GM12878 (cell line): ENCODE measurements around the gene ZNF768. TPM values are rescaled to one million over a fixed set of nuclear protein-coding genes. Genes with fewer than 3 reads are reported as not detected.

ENCODE experiments used
- ATAC-seq: fragments of 200-7000 bp; cut with Tn5 transposase; 3 replicates; pipeline ENCODE4 v1.9.1; 2020; ENCODE audit warnings: mild to moderate bottlenecking, moderate library complexity
- BruUV-seq: library from RNA; stranded (reverse); fragments of 400-500 nt; replicated peaks from 2 replicates; lab custom pipeline; 2021; lab: Mats Ljungman, UMichigan
- CTCF ChIA-PET: fragments of 300-600 bp; sonication (Branson Sonifier 250); formaldehyde crosslinking; extraction: SDS; loops from one replicate; lab custom pipeline; 2021; ENCODE audit warnings: inconsistent platforms; lab: Yijun Ruan, JAX
- POLR2A ChIA-PET: fragments of 350-600 bp; formaldehyde crosslinking; extraction: SDS; loops from one replicate; lab custom pipeline; 2021; ENCODE audit warnings: inconsistent platforms; lab: Charles Lee
- RAD21 ChIA-PET: fragments of 300-600 bp; sonication (Branson Sonifier 250); formaldehyde crosslinking; loops from one replicate; lab custom pipeline; 2023; ENCODE audit warnings: antibody characterized with exemption; ENCODE audit not compliant: unreplicated experiment; lab: Charles Lee
- SMC1A ChIA-PET: fragments of 300-600 bp; sonication (Branson Sonifier 250); formaldehyde crosslinking; loops from one replicate; lab custom pipeline; 2023; ENCODE audit not compliant: unreplicated experiment, uncharacterized antibody; lab: Charles Lee
- DNase-seq: peaks from one replicate; pipeline ENCODE4 v3.0.0-alpha.2; 2011; ENCODE audit warnings: low read depth, low spot score
- FAIRE-seq: peaks from 3 replicates; lab custom pipeline; 2011; peaks lifted over from hg19 to GRCh38; lab: Jason Lieb, UNC
- H2AFZ ChIP-seq: 2 replicates; pipeline ENCODE4 v1.6.0; 2011; ENCODE audit warnings: low read depth, low read length, control low read depth; ENCODE audit not compliant: control insufficient read depth
- H3K27ac ChIP-seq: 2 replicates; pipeline ENCODE4 v1.5.1; 2011; ENCODE audit warnings: control low read depth; ENCODE audit not compliant: control insufficient read depth, insufficient read depth
- H3K27me3 ChIP-seq, 2 experiments: replicated peaks in 1 of 2; 2 replicates each; pipeline versions ENCODE4 v1.6.0 to v1.6.1; 2011; ENCODE audit warnings: low read length in 1 of 2; ENCODE audit not compliant: control insufficient read depth in 2 of 2, insufficient read depth in 2 of 2
- H3K36me3 ChIP-seq, 2 experiments: 2 replicates each; pipeline ENCODE4 v1.5.1; 2011; ENCODE audit warnings: low read length in 1 of 2; ENCODE audit not compliant: control insufficient read depth in 2 of 2, insufficient read depth in 2 of 2
- H3K4me1 ChIP-seq: 2 replicates; pipeline ENCODE4 v1.6.1; 2011; ENCODE audit warnings: mild to moderate bottlenecking, low read length, moderate library complexity, mixed read lengths; ENCODE audit not compliant: control insufficient read depth, insufficient read depth
- H3K4me2 ChIP-seq: 2 replicates; pipeline ENCODE4 v1.6.0; 2011; ENCODE audit warnings: control low read depth; ENCODE audit not compliant: control insufficient read depth, insufficient read depth
- H3K4me3 ChIP-seq: fragments of 200-600 bp; sonication (generic); 2 replicates; pipeline ENCODE4 v1.5.1; 2016
- H3K79me2 ChIP-seq: 2 replicates; pipeline ENCODE4 v1.6.0; 2011; ENCODE audit warnings: low read length; ENCODE audit not compliant: control insufficient read depth, insufficient read depth
- H3K9ac ChIP-seq: 2 replicates; pipeline ENCODE4 v1.8.0; 2011; ENCODE audit warnings: low read length, control low read depth, mixed read lengths; ENCODE audit not compliant: control insufficient read depth, insufficient read depth
- H3K9me3 ChIP-seq: replicated peaks from 3 replicates; pipeline ENCODE4 v1.5.1; 2011; ENCODE audit warnings: mild to moderate bottlenecking, low read length; ENCODE audit not compliant: control insufficient read depth, insufficient read depth
- H4K20me1 ChIP-seq: 2 replicates; pipeline ENCODE4 v1.6.0; 2011; ENCODE audit not compliant: control insufficient read depth, insufficient read depth
- ELK1 ChIP-seq: IDR thresholded peaks from 2 replicates; pipeline ENCODE4 v1.6.1; 2012; ENCODE audit warnings: low read depth, low read length, improper control_type of control experiment
- FOS ChIP-seq: IDR thresholded peaks from 3 replicates; pipeline ENCODE4 v1.6.1; 2011; ENCODE audit warnings: borderline replicate concordance; ENCODE audit not compliant: insufficient read length; ENCODE audit errors: extremely low read depth
- MYB ChIP-seq: fragments of 150-350 bp; IDR thresholded peaks from 2 replicates; pipeline ENCODE4 v1.6.1; 2014; ENCODE audit warnings: mild to moderate bottlenecking, low read depth, low read length, borderline replicate concordance
- NR2C1 ChIP-seq: fragments of 450-650 bp; IDR thresholded peaks from 2 replicates; pipeline ENCODE4 v1.6.1; 2017; ENCODE audit warnings: antibody characterized with exemption, mild to moderate bottlenecking, moderate library complexity
- PAX8 ChIP-seq: fragments of 450-650 bp; IDR thresholded peaks from 2 replicates; pipeline ENCODE4 v1.6.1; 2017; ENCODE audit warnings: mild to moderate bottlenecking, moderate library complexity
- RCOR1 ChIP-seq: conservative IDR thresholded peaks from 2 replicates; pipeline ENCODE4 v1.6.1; 2012; ENCODE audit warnings: low read depth, low read length, improper control_type of control experiment
- SP1 ChIP-seq: IDR thresholded peaks from one replicate; pipeline ENCODE4 v1.6.1; 2011; ENCODE audit warnings: low read depth, low read length
- SRF ChIP-seq, 2 experiments: IDR thresholded peaks; 2 replicates each; pipeline ENCODE4 v1.6.1; 2011; ENCODE audit warnings: low read depth in 2 of 2, low read length in 2 of 2, mild to moderate bottlenecking in 1 of 2, moderate library complexity in 1 of 2
- USF1 ChIP-seq: IDR thresholded peaks from 2 replicates; pipeline ENCODE4 v1.6.1; 2011; ENCODE audit warnings: borderline replicate concordance, low read depth, mild to moderate bottlenecking, moderate library complexity, mixed read lengths, low read length; ENCODE audit not compliant: insufficient read depth; ENCODE audit errors: extremely low read length
- ZNF622 ChIP-seq: fragments of 450-650 bp; IDR thresholded peaks from 2 replicates; pipeline ENCODE4 v1.6.1; 2017; ENCODE audit warnings: mild to moderate bottlenecking, inconsistent platforms
- WGBS: methylation state at CpG from one replicate; pipeline ENCODE4 v1.1.6; 2016; ENCODE audit warnings: low lambda C conversion rate; ENCODE audit not compliant: insufficient replicate concordance, insufficient coverage; ENCODE audit errors: missing lambda C conversion rate; 5-methylcytosine and 5-hydroxymethylcytosine counted together
- in situ Hi-C: fragments of 300-500 bp; cut with MboI; formaldehyde crosslinking; loops from 9 replicates; pipeline ENCODE4 v1.14.3; 2018; ENCODE audit warnings: mixed read lengths
- intact Hi-C: fragments of 100-400 bp; cut with micrococcal nuclease; formaldehyde crosslinking; loops from one replicate; pipeline ENCODE4 v1.14.2; 2022; ENCODE audit not compliant: unreplicated experiment
- polyA plus RNA-seq, 11 experiments: library from polyadenylated mRNA; depleted of rRNA in 4 of 11; unstranded in 6 of 11; stranded (reverse) in 5 of 11; fragments of >200 nt; fragmentation: Nextera tagmentation in 4 of 11; fragmentation: Illumina TruSeq in 1 of 11; extraction: Ambion mirVana in 4 of 11; extraction: Trizol in 1 of 11; gene quantifications; 1 replicate in 1 of 11; 2 replicates in 10 of 11; pipeline versions ENCODE4 v1.2.1 to v1.2.3, GENCODE V29; 2011 to 2016; ENCODE audit warnings: inconsistent platforms in 2 of 11, missing spikeins in 2 of 11, low read depth in 1 of 11
- total RNA-seq, 4 experiments: library from RNA; depleted of rRNA in 3 of 4; stranded (reverse); fragments of >200 nt in 3 of 4; fragmentation: Illumina TruSeq in 1 of 4; extraction: Trizol in 1 of 4; gene quantifications; 2 replicates each; pipeline versions ENCODE4 v1.2.1 to v1.2.3, GENCODE V29; 2013 to 2021

The ZNF768 gene
- total and polyA plus RNA-seq, 10 of the 15 experiments (the other 5 are each of a cell fraction or from before 2014, with no cell fraction given): 0.05 to 23.1 (median 9.1) TPM

- SMC1A ChIA-PET: interaction anchor here (1.1 to 1.8 kb wide), 3 partner anchors 8 to 113 kb away, joined by 3 to 6 read pairs (median 5); partner anchors contain the start of genes DCTPP1 and ZNF747
- CTCF ChIA-PET: no interaction called here
- POLR2A ChIA-PET: interaction anchor here (0.6 to 1.9 kb wide), 3 partner anchors 8 to 412 kb away, joined by 3 to 6 read pairs (median 3); no protein-coding TSS in a partner anchor
- intact Hi-C loops: no loop called here
- DNase-seq: no peak
- FAIRE-seq: no peak
- in situ Hi-C loops: no loop called here
- no peaks in the 10 kb centered on the region for H3K4me1 ChIP-seq
- no peak overlapping the region for H3K4me2 ChIP-seq
- WGBS: 76% methylated on average over 5 of the region's 5 CpGs
- H3K9ac ChIP-seq: no peak overlapping the region
- RAD21 ChIA-PET: interaction anchor here (1.8 kb wide), 1 partner anchor 15 kb away, joined by 4 read pairs; the partner anchor contains the start of gene ZNF764
- no peaks in the 10 kb centered on the region for H3K27me3 ChIP-seq
- no peaks in the 10 kb centered on the region for H3K79me2 ChIP-seq
- H3K27ac ChIP-seq: no peak overlapping the region
- H4K20me1 ChIP-seq: no peaks in the 10 kb centered on the region
- H2AFZ ChIP-seq: no peak overlapping the region
- TF ChIP-seq MYB: no peak
- TF ChIP-seq SP1: no peak
- no peaks in the 10 kb centered on the region for H3K9me3 ChIP-seq
- no peak for ATAC-seq
- H3K36me3 ChIP-seq: no peaks in the 10 kb centered on the region
- H3K4me3 ChIP-seq: no peak overlapping the region
- no TSS peak for BruUV-seq
Observed at GRCh38 chr16:30543067-30543466, 16.7 kb upstream of the ZNF768 start.

- SMC1A ChIA-PET: interaction anchor here (1.0 kb wide), 1 partner anchor 91 kb away, joined by 3 read pairs; no protein-coding TSS in a partner anchor
- Histone ChIP-seq H3K79me2 (no peaks in the 10 kb centered on the region), H2AFZ (no peak overlapping the region), H3K4me3 (no peak overlapping the region), H3K36me3 (no peaks in the 10 kb centered on the region), H3K27ac (no peak overlapping the region), H3K27me3 (no peaks in the 10 kb centered on the region), H4K20me1 (no peaks in the 10 kb centered on the region), H3K9me3 (no peaks in the 10 kb centered on the region), H3K4me2 (no peak overlapping the region), H3K4me1 (no peaks in the 10 kb centered on the region), H3K9ac (no peak overlapping the region)
- in situ Hi-C loops (no loop called here), intact Hi-C loops (no loop called here)
- ATAC-seq (no peak), DNase-seq (no peak), FAIRE-seq (no peak)
- no TSS peak for BruUV-seq
- WGBS: 87% methylated on average over 10 of the region's 10 CpGs
- POLR2A ChIA-PET: interaction anchor here (0.5 to 0.9 kb wide), 3 partner anchors 8 to 16 kb away, joined by 3 to 4 read pairs (median 3); no protein-coding TSS in a partner anchor
- RAD21 ChIA-PET: no interaction called here
- CTCF ChIA-PET: interaction anchor here (1.0 to 1.3 kb wide), 2 partner anchors 8 to 59 kb away, joined by 3 to 5 read pairs; no protein-coding TSS in a partner anchor
- TF ChIP-seq FOS: no peak
- TF ChIP-seq ELK1: no peak
- TF ChIP-seq PAX8: no peak
- TF ChIP-seq SRF (IDR thresholded peaks at IDR 0.05; ENCODE audit: low read depth in 2 of 2, low read length in 2 of 2): no peak
- no peak for TF ChIP-seq USF1
- TF ChIP-seq RCOR1: no peak
- no peak for TF ChIP-seq NR2C1
- no peak for TF ChIP-seq ZNF622
Observed at GRCh38 chr16:30541502-30542329, 15.3 kb upstream of the ZNF768 start.
